Vagina (tissue), 2 donors: ENCODE measurements around the gene LRRC4C.

Experiments used
- CTCF ChIP-seq, 3 experiments: fragments of 450-650 bp in 2 of 3; fragments of 200-600 bp in 1 of 3; sonication (generic) in 1 of 3; IDR thresholded peaks; one replicate each; pipeline ENCODE4 v1.5.1; 2017 to 2019; ENCODE audit warnings: antibody characterized with exemption in 3 of 3, mild to moderate bottlenecking in 2 of 3, moderate library complexity in 2 of 3
- POLR2A ChIP-seq, 2 donors: fragments of 450-650 bp; IDR thresholded peaks; one replicate each; pipeline ENCODE4 v1.6.1; 2017; ENCODE audit warnings: antibody characterized with exemption in 2 of 2, mild to moderate bottlenecking in 2 of 2, moderate library complexity in 2 of 2

GRCh38 chr11:41289408-41289807 lies 170.0 kb downstream of the LRRC4C start:
- TF ChIP-seq POLR2A (IDR thresholded peaks at IDR 0.05) (no peak), CTCF (IDR thresholded peaks at IDR 0.05) (no peak)
